G401.6 (cell line): ENCODE results near the gene ADRA2C.

Experiments
- FAIRE-seq: peaks from 2 replicates; lab custom pipeline; 2012; peaks lifted over from hg19 to GRCh38; lab: Jason Lieb, UNC

Gene ADRA2C

DNA sequence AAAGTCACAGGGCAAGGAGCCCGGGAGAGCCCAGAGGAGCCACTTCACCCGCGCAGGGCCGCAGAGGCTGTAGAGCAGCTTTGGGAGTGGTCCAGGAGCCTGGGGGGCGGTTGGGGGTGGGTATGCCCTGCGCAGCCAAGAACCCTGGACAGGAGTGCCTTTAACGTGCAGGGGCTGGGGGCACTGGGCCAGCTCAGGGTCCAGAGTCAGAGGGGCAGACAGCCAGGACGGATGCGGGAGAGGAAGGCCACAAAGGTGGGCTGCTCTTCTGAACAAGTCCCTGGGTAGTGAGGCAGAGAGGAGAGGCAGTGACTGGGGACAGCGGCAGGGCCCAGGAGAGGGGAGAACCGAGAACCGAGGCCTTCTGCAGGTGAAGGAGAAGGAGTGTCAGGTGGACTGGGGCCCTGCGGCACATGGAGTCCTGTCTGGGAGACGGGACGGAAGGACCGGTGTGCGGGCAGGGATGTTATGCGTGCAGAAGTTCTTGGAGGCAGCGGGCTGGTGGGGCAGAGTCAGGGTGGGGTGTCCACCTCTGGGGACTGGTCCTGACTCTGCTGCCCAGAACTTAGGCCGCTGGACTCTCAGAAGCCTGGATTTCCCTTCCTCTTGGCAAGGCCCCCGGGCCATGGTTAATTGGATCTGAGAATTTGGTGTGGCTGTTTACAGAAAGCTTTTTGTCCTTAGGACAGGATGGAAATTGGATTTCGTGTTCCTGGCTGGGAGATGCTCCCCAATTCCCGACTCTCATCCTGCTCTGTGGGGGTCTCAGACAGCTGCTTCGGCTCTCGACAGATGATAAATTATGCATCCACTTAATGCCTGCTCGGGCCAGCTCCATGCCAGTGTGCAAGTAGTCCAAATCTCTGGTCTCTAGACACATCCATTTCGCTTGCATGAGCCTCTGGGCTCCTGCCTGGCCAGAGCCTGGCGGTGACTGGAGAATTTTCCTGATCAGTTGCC, 31.9 kb downstream of the ADRA2C start:
- FAIRE-seq, result no peak

DNA sequence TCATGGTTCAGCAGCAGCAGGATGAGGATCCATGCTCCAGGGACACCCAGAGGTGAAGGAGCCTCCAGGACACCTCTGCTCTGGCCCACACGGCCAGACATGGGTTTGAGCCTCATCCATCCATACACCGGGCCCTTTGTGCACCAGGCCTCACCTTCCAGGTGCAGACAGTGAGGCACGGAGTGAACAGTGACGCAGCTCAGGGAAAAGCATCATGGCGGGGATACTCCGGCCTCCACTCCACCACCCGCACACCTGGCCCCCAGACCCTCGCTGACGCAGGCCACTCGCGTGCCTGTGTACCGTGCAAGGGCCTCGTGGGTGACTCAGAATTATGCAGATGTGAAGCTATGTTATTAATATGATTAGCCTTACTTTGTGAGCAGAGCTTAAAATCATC, 33.3 kb downstream of the ADRA2C start:
- no peak for FAIRE-seq

DNA sequence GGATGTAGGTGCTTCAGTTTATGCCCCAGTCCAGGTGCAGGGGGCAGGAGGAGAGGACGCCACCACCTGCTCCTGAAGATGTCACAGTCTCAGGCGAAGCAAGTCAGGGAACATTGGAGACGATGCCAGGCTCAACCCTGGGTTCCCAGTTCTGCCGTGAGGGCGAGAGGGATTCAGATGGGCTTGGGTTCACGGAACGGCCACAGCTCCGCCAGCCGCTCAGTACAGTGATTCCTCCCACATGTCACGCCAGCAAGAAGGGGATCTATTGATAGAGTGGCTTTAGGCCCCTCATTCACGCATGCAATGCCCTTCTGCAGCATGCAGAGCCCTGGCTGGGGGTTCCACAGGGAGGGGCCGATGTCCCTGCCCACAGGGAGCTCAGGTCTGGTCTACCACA, 34.2 kb downstream of the ADRA2C start:
- FAIRE-seq, result no peak

DNA sequence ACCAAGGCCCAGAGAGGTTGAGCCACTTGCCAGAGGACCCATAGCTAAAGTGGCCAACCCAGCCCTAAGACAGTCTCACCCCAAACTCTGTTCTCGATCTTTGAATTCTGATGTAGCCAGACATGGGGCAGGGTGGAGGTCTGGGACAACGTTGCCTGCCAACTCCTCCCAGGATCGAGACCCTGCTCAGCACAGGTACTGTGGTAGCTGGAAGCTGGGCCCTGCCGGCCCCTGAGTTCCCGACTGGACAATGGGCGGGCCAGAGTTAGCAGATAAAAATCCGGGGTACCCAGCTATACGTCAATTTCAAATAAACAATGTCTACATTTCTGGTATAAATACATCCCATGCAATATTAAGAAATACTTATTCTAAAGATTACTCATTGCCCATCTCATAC, 35.3 kb downstream of the ADRA2C start:
- no peak for FAIRE-seq

GRCh38 chr4:3801931-3802550, 35.9 kb downstream of the ADRA2C start:
- FAIRE-seq, result no peak

DNA sequence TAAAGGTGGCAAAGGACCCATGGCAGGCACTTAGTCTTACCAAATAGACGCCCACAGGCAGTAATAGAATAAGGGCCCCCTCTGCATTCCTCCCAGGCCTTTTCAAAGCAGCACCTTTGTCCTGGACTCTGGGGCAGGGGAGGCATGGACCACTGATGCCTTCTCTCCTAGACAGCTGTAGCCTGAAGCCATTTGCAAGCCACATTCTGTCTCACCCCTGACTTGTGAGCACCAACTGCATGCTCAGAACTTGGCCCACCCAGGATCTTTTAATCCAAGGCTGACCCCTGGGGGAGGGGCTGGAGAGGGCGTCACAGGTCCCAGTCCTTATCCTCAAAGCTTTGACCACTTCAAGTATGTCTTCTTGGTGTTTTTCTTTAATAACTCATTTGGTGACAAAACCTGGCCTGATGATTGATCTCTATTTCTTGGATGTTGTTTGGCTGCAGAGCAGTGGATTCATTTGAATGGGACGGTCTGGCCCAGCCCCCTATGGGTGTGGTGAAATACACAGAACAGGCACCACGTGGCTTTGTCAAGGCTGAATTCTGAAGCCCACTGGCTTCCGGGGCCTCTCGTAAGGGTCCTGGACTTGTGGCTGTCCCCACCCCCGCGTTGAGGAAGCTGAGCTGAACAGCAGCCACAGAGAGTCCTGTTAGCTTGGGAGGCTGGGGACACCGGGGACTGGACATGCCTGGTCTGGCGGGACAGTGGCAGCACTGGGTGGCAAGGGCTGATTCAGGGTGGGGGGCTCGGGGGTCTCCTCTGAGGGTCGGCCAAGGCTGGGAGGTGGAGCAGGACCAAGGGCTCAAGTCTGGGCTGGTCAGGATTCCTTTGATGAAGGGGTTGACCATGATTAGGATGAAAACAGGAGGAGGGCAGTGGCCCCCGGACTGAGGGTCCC, 36.6 kb downstream of the ADRA2C start:
- FAIRE-seq, result no peak

GRCh38 chr4:3803475-3803847, 37.3 kb downstream of the ADRA2C start:
- no peak for FAIRE-seq

- FAIRE-seq, result no peak
Measured at GRCh38 chr4:3803946-3804345, 37.8 kb downstream of the ADRA2C start.

GRCh38 chr4:3805026-3805425, 38.8 kb downstream of the ADRA2C start:
- no peak for FAIRE-seq

GRCh38 chr4:3805731-3806130, 39.5 kb downstream of the ADRA2C start:
- FAIRE-seq, result no peak

DNA sequence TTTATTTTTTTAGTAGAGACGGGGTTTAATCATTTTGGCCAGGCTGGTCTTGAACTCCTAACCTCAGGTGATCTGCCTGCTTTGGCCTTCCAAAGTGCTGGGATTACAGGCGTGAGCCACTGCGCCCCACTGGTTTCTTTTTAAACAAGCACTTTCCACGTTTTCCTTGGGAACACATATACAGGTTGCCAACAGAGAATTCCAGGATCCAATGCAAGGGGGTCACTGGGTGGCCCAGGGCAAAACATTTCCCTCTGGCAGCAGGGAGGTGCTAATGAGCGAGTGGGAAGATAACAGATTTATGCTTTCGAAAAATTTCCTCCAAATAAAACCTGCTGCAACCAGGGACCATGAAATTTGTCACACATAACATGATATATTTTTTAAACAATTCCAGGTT, 41.1 kb downstream of the ADRA2C start:
- FAIRE-seq, result no peak

DNA sequence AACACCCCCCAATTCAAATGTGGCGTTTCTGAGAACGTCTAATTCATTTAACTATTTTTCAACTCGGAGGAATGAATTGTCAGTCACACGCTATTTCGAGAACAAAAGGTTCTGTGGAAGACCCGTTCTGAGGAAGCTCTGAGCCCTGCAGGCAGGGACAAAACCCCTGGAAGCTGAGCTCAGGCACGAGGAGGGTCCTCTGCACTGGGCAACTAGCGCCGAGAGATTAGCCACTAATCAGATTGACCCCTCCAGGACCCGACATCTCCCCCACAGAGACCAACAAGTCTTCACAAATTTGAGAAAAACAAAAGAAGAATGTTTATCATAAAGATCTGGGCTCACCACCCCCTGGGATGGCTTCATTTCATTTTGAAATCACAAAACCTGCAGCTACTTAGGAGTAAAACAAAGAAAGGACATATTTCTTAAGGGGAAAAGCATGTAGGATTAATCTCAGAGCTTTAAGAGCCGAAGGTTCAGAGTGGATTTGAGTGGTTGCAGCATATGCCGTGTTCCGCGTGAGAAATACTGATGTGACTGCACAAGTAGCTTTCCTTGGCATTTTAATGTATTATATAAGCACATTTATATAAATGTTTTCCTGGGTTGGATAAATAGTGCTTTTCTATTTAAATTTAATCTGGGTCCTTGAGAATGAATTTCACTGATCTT, 41.8 kb downstream of the ADRA2C start:
- FAIRE-seq, result no peak

GRCh38 chr4:3808597-3808996, 42.4 kb downstream of the ADRA2C start:
- no peak for FAIRE-seq

GRCh38 chr4:3809028-3809427, 42.8 kb downstream of the ADRA2C start:
- no peak for FAIRE-seq

DNA sequence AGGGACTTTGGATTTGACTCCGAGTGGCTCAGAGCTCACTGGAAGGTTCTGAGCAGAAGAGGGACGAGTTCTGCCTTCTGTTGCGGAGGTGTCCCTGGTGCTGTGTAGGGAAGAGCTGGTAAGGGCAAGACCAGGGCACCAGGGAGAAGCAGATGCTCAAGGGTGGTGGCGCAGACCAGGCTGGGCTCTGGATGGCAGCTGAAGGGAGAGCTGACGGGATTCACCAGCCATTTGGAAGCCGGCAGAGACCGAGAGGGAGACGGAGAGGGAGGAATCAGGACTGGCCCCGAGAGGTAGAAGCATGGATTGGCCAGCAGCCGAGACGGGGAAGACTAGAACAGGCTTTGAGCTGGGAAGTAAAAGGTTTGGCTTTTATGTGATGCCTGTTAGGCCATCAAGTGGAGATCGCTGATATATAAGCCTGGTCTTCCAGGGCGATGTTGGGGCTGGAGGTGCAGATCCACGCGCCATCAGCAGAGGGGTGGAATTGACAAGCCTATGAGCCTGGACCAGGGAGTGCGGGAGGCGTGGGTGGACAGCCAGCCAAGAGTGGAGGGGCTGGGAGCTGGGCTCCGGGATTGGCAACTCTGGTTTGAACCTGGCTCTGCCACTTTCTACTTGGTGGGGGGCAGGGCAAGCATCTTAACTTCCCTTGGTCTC, 43.4 kb downstream of the ADRA2C start:
- FAIRE-seq, result no peak

GRCh38 chr4:3810111-3810680, 44.0 kb downstream of the ADRA2C start:
- FAIRE-seq, result no peak

GRCh38 chr4:3810796-3811485, 44.8 kb downstream of the ADRA2C start:
- FAIRE-seq, result no peak

DNA sequence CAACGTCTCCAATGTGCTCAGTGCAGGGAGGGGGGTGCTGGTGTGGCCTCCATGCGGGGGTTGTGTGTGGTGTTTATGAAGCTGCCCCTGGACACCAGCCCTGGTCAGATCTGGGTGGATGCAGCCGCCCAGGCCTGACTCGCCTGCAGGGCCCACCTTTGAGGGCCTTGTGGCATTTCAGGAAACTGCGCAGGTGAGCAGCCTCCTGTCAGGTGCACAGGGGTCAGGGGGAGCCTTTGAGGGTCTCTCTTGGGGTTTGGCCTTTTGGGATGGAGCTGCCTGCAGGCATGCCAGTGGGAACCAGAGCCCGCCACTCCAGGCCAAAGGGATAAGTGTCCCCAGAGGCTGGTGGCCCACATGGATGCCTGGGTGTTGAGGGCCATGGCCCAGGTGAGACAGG, 45.4 kb downstream of the ADRA2C start:
- no peak for FAIRE-seq

DNA sequence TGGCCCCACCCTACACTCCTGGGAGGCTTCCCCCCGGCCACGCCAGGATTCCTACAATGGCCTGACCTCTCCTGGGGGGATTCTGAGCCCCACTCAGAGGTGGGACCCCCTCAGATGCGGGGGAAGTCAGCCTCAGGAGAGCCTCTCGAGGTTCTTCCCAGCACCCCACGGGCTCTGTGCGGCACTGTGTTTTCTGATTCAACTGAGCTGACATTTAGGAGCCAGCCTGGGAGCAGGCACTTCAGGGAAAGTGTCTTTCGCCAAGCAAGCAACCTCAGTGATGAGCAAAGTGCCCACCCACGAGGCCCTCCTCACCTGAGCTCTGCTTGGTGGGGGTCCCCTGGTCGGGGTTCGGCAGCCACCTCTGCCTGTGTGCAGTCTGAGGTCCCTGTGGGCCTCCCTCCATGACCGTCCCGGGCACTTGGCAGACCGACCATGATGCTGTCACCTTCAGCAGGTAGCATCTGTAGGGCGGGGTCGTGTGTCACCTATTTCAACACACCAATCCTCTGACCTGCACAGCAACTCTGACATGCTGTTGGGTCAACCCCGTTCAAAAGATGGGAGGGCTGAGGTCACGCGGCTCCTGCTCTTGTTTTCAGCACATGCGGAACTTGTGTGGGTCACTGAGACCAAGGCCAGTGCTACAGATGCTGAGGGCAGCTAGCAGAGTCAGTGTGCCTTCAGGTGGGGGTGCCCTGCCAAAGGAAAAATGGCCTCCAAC, 46.2 kb downstream of the ADRA2C start:
- no peak for FAIRE-seq
